ENCODE measurements around the gene KAT5.

- peak in 1 of 4 experiments; percentile 5 for TF ChIP-seq CTCF (IDR thresholded peaks at IDR 0.05)
- TF ChIP-seq POLR2AphosphoS5 (IDR thresholded peaks at IDR 0.05) = no peak
Measured at GRCh38 chr11:65744026-65744698, 32.1 kb downstream of the KAT5 start.
